Liver (tissue), 9 donors: Measurements from ENCODE around the gene ZFYVE28. TPM values are rescaled to one million over a fixed set of nuclear protein-coding genes. Genes with fewer than 3 reads are reported as not detected.

Source experiments
- DNase-seq: peaks from one replicate; pipeline ENCODE4 v3.0.0-alpha.2; 2017; ENCODE audit warnings: low spot score
- H3K27ac ChIP-seq, 2 donors: one replicate each; pipeline ENCODE4 v1.7.0; 2013; ENCODE audit warnings: inconsistent platforms in 2 of 2, low read length in 2 of 2, control low read depth in 1 of 2, low read depth in 1 of 2, mild to moderate bottlenecking in 1 of 2
- H3K27me3 ChIP-seq, 4 donors: one replicate each; pipeline versions ENCODE4 v1.6.1 to v1.7.0; 2013; ENCODE audit warnings: low read length in 3 of 4, inconsistent platforms in 1 of 4, mild to moderate bottlenecking in 1 of 4, moderate library complexity in 1 of 4; ENCODE audit not compliant: control insufficient read depth in 4 of 4, insufficient read depth in 4 of 4
- H3K36me3 ChIP-seq, 4 donors: one replicate each; pipeline versions ENCODE4 v1.6.1 to v1.7.0; 2013; ENCODE audit warnings: low read length in 3 of 4, mild to moderate bottlenecking in 3 of 4, low read depth in 1 of 4, moderate library complexity in 1 of 4; ENCODE audit not compliant: control insufficient read depth in 4 of 4, insufficient read depth in 3 of 4
- H3K4me1 ChIP-seq, 4 donors: one replicate each; pipeline versions ENCODE4 v1.6.1 to v1.7.0; 2013; ENCODE audit warnings: low read length in 3 of 4, mild to moderate bottlenecking in 3 of 4, moderate library complexity in 1 of 4; ENCODE audit not compliant: control insufficient read depth in 4 of 4, insufficient read depth in 4 of 4
- H3K4me3 ChIP-seq, 3 donors: one replicate each; pipeline versions ENCODE4 v1.6.1 to v1.7.0; 2013; ENCODE audit warnings: low read length in 3 of 3, control low read depth in 1 of 3, low read depth in 1 of 3, mild to moderate bottlenecking in 1 of 3
- H3K9ac ChIP-seq, 2 donors: one replicate each; pipeline ENCODE4 v1.7.0; 2013; ENCODE audit warnings: low read length in 2 of 2, mild to moderate bottlenecking in 2 of 2, moderate library complexity in 2 of 2, control low read depth in 1 of 2, low read depth in 1 of 2
- H3K9me3 ChIP-seq, 4 donors: one replicate each; pipeline versions ENCODE4 v1.6.1 to v1.7.0; 2013; ENCODE audit warnings: low read length in 3 of 4; ENCODE audit not compliant: control insufficient read depth in 4 of 4
- ATF3 ChIP-seq: IDR thresholded peaks from 2 replicates; pipeline ENCODE4 v1.6.1; 2016; ENCODE audit warnings: antibody characterized with exemption
- EGR1 ChIP-seq, 2 donors: IDR thresholded peaks; 2 replicates each; pipeline ENCODE4 v1.6.1; 2016 to 2018; ENCODE audit warnings: antibody characterized with exemption in 2 of 2, low read depth in 2 of 2
- FOXA1 ChIP-seq: IDR thresholded peaks from 2 replicates; pipeline ENCODE4 v1.6.1; 2016; ENCODE audit warnings: antibody characterized with exemption
- FOXA2 ChIP-seq: IDR thresholded peaks from 2 replicates; pipeline ENCODE4 v1.6.1; 2016; ENCODE audit warnings: antibody characterized with exemption
- GABPA ChIP-seq, 2 donors: IDR thresholded peaks in 1 of 2; conservative IDR thresholded peaks in 1 of 2; 2 replicates each; pipeline ENCODE4 v1.6.1; 2016; ENCODE audit warnings: antibody characterized with exemption in 2 of 2, mild to moderate bottlenecking in 1 of 2, moderate library complexity in 1 of 2
- HNF4A ChIP-seq, 2 donors: conservative IDR thresholded peaks; 2 replicates each; pipeline ENCODE4 v1.6.1; 2016; ENCODE audit warnings: antibody characterized with exemption in 2 of 2, mild to moderate bottlenecking in 2 of 2
- HNF4G ChIP-seq: IDR thresholded peaks from 2 replicates; pipeline ENCODE4 v1.6.1; 2016; ENCODE audit warnings: antibody characterized with exemption
- JUND ChIP-seq, 2 donors: IDR thresholded peaks; 2 replicates each; pipeline ENCODE4 v1.6.1; 2016; ENCODE audit warnings: antibody characterized with exemption in 2 of 2
- MAX ChIP-seq: IDR thresholded peaks from 2 replicates; pipeline ENCODE4 v1.6.1; 2016; ENCODE audit warnings: antibody characterized with exemption
- NR2F2 ChIP-seq: IDR thresholded peaks from 2 replicates; pipeline ENCODE4 v1.6.1; 2016; ENCODE audit warnings: antibody characterized with exemption
- RAD21 ChIP-seq, 2 donors: IDR thresholded peaks; 2 replicates each; pipeline ENCODE4 v1.6.1; 2016; ENCODE audit warnings: antibody characterized with exemption in 2 of 2, mild to moderate bottlenecking in 2 of 2
- REST ChIP-seq: IDR thresholded peaks from 2 replicates; pipeline ENCODE4 v1.6.1; 2016; ENCODE audit warnings: antibody characterized with exemption, mild to moderate bottlenecking
- RXRA ChIP-seq, 2 donors: IDR thresholded peaks; 2 replicates each; pipeline ENCODE4 v1.6.1; 2017 to 2018; ENCODE audit warnings: antibody characterized with exemption in 2 of 2, mild to moderate bottlenecking in 1 of 2
- SP1 ChIP-seq: IDR thresholded peaks from 2 replicates; pipeline ENCODE4 v1.6.1; 2018; ENCODE audit warnings: antibody characterized with exemption, mild to moderate bottlenecking
- TAF1 ChIP-seq: conservative IDR thresholded peaks from 2 replicates; pipeline ENCODE4 v1.6.1; 2016; ENCODE audit warnings: antibody characterized with exemption, mild to moderate bottlenecking
- YY1 ChIP-seq: IDR thresholded peaks from 2 replicates; pipeline ENCODE4 v1.6.1; 2016; ENCODE audit warnings: antibody characterized with exemption, mild to moderate bottlenecking
- ZBTB33 ChIP-seq: IDR thresholded peaks from 2 replicates; pipeline ENCODE4 v1.6.1; 2016; ENCODE audit warnings: antibody characterized with exemption
- whole genome bisulfite sequencing: extraction: QIAGEN DNeasy Blood & Tissue Kit; methylation state at CpG from one replicate; pipeline ENCODE4 v1.1.7; 2013; 5-methylcytosine and 5-hydroxymethylcytosine counted together
- polyA plus RNA-seq, 2 donors: library from polyadenylated mRNA; stranded (reverse) in 1 of 2; unstranded in 1 of 2; fragments of 200-250 nt in 1 of 2; fragments of >200 nt in 1 of 2; fragmentation: Nextera tagmentation in 1 of 2; extraction: Ambion mirVana in 1 of 2; gene quantifications; one replicate each; pipeline versions ENCODE4 v1.2.1 to v1.2.3, GENCODE V29; 2013 to 2015
- total RNA-seq, 2 donors: library from RNA; depleted of rRNA; stranded (reverse); fragments of >200 nt; gene quantifications; one replicate each; pipeline ENCODE4 v1.2.3, GENCODE V29; 2014
- donor health status: healthy.
- donor health status: healthy.
- donor health status: healthy.
- donor health status: healthy.
- donor health status: healthy.

The ZFYVE28 gene
- total and polyA plus RNA-seq, 4 donors: 2.0 to 6.1 (median 2.7) TPM

GRCh38 chr4:2402048-2402842 lies 16.2 kb downstream of the ZFYVE28 start:
- DNase-seq: peak; percentile 59
- Histone ChIP-seq H3K9me3 (no peaks in the 10 kb centered on the region), H3K27ac (no peak overlapping the region), H3K36me3 (peaks cover 0 to 1% (median 0%) of the 10 kb centered on the region in 4 donors), H3K9ac (no peak overlapping the region), H3K4me3 (peak overlapping the region in 1 of 3 donors; percentile 14), H3K27me3 (no peaks in the 10 kb centered on the region), H3K4me1 (peaks cover 2 to 10% (median 6%) of the 10 kb centered on the region in 4 donors)
- TF ChIP-seq MAX: no peak
- TF ChIP-seq GABPA (IDR thresholded peaks at IDR 0.05 in 1 of 2, conservative IDR thresholded peaks at IDR 0.05 in 1 of 2): no peak
- no peak for TF ChIP-seq RAD21 (IDR thresholded peaks at IDR 0.05)
- TF ChIP-seq HNF4A (conservative IDR thresholded peaks at IDR 0.05): no peak
- TF ChIP-seq SP1: no peak
- no peak for TF ChIP-seq HNF4G
- no peak for TF ChIP-seq FOXA1
- TF ChIP-seq NR2F2: no peak
- TF ChIP-seq YY1: no peak
- no peak for TF ChIP-seq FOXA2
- TF ChIP-seq RXRA (IDR thresholded peaks at IDR 0.05): no peak
- TF ChIP-seq TAF1: no peak
- TF ChIP-seq ZBTB33: no peak
- no peak for TF ChIP-seq JUND (IDR thresholded peaks at IDR 0.05)
- TF ChIP-seq ATF3: no peak
- TF ChIP-seq REST: no peak
- 16% methylated on average over 27 of the region's 27 CpGs for WGBS

- WGBS: 62% methylated on average over 15 of the region's 15 CpGs
- H3K9ac ChIP-seq: no peak overlapping the region
- no peak for DNase-seq
Observed at GRCh38 chr4:2401610-2401983, 16.8 kb downstream of the ZFYVE28 start.

More at GRCh38 chr4:2401610-2401983, 16.8 kb downstream of the ZFYVE28 start:
- Histone ChIP-seq H3K4me3 (no peak overlapping the region), H3K36me3 (peaks cover 0 to 1% (median 0%) of the 10 kb centered on the region in 4 donors), H3K27me3 (no peaks in the 10 kb centered on the region), H3K27ac (no peak overlapping the region), H3K9me3 (no peaks in the 10 kb centered on the region), H3K4me1 (peaks cover 2 to 10% (median 6%) of the 10 kb centered on the region in 4 donors)
- TF ChIP-seq ZBTB33: no peak
- TF ChIP-seq ATF3: no peak
- TF ChIP-seq TAF1: no peak
- no peak for TF ChIP-seq FOXA2
- TF ChIP-seq EGR1 (IDR thresholded peaks at IDR 0.05; ENCODE audit: low read depth in 2 of 2): no peak
- TF ChIP-seq HNF4A (conservative IDR thresholded peaks at IDR 0.05): no peak
- no peak for TF ChIP-seq MAX
- TF ChIP-seq JUND (IDR thresholded peaks at IDR 0.05): no peak
- no peak for TF ChIP-seq YY1
- no peak for TF ChIP-seq SP1
